Measurements from ENCODE around the gene TPPP.

TPPP gene

DNA sequence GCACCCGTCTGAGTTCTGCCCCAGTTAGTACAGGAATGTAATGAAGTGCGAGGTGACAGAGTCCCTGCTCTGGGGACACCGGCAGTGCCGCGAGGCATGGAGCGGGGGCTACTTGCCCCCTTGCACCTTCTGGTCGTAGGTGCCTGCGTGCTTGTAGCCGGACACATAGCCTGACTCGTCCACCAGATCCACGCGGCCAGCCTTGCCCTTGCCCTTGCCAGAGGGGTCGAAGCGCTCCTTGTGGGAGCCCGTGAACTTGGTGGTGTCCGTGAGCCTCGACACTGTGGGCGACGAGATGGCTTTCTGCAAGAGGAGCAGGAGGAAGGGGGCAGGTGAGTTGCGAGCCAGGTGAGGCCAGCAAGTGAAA, 28.2 kb downstream of the TPPP start:
- TF ChIP-seq, protein P1, sequence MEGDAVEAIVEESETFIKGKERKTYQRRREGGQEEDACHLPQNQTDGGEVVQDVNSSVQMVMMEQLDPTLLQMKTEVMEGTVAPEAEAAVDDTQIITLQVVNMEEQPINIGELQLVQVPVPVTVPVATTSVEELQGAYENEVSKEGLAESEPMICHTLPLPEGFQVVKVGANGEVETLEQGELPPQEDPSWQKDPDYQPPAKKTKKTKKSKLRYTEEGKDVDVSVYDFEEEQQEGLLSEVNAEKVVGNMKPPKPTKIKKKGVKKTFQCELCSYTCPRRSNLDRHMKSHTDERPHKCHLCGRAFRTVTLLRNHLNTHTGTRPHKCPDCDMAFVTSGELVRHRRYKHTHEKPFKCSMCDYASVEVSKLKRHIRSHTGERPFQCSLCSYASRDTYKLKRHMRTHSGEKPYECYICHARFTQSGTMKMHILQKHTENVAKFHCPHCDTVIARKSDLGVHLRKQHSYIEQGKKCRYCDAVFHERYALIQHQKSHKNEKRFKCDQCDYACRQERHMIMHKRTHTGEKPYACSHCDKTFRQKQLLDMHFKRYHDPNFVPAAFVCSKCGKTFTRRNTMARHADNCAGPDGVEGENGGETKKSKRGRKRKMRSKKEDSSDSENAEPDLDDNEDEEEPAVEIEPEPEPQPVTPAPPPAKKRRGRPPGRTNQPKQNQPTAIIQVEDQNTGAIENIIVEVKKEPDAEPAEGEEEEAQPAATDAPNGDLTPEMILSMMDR (IDR thresholded peaks at IDR 0.05; ENCODE audit: borderline replicate concordance, control extremely low read depth, extremely low read depth, insufficient read depth, missing control alignments), result no peak
- DNase-seq (ENCODE audit: low spot score), result no peak
- in situ Hi-C loops (cut with MboI; ENCODE audit: low sequenced_read_pairs, unreplicated experiment), result no loop called here

DNA sequence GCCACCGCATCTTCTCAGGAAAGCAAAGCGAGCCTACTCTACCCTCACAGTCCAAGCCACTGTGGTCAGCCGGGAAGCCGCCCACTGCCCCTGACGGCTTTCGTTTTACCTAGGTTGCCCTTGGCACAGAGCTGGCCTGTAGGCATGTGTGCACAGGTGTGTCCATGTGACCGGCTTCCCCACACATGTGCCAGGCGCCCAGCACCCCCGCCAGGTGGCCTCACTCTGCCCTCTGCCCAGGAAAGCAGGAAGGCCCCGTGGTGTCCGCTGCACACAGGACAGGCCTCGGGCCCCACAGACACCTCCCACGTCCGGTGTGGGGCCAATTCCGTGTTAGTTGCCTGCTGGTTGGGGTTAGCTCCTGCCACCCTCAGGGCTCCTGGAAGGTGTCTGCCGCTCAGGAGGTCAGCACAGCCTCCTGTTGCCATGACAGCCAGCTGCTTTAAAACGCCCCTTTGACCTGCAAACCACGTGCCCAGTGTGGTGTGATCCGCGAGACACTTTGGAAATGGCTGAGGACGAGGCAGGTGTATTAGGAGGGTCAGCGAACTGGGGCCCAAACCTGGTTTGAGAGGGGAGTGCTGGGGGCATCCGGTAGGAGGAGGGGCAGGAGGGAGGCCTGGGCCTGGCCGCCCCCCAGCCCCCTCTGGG, 28.7 kb downstream of the TPPP start:
- no peak for DNase-seq (ENCODE audit: low spot score)
- TF ChIP-seq, protein P1 (IDR thresholded peaks at IDR 0.05; ENCODE audit: borderline replicate concordance, control extremely low read depth, extremely low read depth, insufficient read depth, missing control alignments), result no peak
- in situ Hi-C loops (cut with MboI; ENCODE audit: low sequenced_read_pairs, unreplicated experiment), result no loop called here

DNA sequence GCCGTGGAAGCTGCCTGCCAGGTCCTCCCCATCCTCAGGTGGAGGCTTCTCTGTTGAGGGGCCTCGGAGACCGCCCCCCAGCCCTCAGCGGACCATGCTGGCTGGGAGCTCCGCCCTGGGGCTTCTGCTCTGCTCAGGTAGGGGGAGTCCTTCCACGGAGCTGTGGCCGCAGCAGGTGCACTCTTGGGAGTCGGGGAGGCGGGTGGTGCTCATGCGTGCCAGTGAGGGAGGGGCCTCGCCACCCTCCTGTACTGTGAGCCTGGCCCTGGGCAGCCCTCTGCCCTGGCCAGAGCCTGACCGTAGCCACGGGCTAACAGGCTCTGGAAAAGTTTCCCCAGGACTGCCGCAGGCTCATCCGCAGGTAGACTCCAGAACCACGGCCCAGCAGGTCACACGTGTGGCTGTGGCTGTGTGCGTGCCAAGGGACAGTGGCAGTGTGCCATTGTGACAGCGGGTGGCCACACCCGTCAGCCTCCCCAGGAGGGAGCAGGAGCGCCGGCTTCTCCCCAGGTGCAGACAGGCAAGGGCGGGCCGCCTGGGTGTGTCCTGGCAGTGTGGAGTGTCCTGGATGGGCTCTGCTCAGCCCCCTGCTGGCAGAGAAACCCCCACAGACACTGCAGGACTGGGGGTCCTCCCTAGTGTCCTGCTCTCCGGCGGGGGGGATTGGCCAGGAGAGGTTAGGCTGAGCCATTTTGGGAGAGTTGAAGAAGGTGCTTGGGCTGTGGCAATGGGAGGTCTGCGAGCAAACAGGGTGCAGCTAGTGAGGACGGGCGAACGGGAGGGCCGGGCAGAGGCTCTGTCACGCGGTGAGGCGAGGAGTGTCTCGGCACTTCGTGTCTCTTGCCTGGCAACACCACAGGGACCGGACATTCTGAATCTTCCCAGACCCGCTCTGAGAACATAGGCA, 29.5 kb downstream of the TPPP start:
- in situ Hi-C loops (cut with MboI; ENCODE audit: low sequenced_read_pairs, unreplicated experiment), result no loop called here
- TF ChIP-seq, protein P1 (IDR thresholded peaks at IDR 0.05; ENCODE audit: borderline replicate concordance, control extremely low read depth, extremely low read depth, insufficient read depth, missing control alignments), result no peak
- DNase-seq (ENCODE audit: low spot score), result no peak

DNA sequence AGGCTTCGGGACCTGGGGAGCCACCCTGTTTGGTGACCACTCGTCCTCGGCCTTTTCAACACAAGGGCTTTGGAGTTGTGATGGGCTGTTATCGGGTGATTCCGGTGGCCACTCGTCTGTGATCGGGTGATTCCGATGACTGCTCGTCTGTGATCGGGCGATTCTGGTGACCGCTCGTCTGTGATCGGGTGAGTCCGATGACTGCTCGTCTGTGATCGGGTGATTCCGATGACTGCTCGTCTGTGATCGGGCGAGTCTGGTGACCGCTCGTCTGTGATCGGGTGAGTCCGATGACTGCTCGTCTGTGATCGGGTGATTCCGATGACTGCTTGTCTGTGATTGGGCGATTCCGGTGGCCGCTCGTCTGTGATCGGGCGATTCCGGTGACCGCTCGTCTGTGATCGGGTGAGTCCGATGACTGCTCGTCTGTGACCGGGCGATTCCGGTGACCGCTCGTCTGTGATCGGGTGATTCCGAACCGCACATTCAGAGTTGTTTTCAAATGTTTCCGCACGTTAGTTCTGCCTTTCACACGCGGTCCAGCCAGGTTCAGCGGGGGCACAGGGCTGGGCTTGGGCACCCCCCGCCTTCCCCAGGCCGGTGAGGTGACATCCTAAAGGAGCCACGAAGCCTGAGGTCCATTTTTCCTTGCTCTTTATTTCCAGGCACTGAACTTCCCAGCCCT, 30.3 kb downstream of the TPPP start:
- in situ Hi-C loops (cut with MboI; ENCODE audit: low sequenced_read_pairs, unreplicated experiment), result no loop called here
- TF ChIP-seq, protein P1 (IDR thresholded peaks at IDR 0.05; ENCODE audit: borderline replicate concordance, control extremely low read depth, extremely low read depth, insufficient read depth, missing control alignments), result no peak
- no peak for DNase-seq (ENCODE audit: low spot score)

DNA sequence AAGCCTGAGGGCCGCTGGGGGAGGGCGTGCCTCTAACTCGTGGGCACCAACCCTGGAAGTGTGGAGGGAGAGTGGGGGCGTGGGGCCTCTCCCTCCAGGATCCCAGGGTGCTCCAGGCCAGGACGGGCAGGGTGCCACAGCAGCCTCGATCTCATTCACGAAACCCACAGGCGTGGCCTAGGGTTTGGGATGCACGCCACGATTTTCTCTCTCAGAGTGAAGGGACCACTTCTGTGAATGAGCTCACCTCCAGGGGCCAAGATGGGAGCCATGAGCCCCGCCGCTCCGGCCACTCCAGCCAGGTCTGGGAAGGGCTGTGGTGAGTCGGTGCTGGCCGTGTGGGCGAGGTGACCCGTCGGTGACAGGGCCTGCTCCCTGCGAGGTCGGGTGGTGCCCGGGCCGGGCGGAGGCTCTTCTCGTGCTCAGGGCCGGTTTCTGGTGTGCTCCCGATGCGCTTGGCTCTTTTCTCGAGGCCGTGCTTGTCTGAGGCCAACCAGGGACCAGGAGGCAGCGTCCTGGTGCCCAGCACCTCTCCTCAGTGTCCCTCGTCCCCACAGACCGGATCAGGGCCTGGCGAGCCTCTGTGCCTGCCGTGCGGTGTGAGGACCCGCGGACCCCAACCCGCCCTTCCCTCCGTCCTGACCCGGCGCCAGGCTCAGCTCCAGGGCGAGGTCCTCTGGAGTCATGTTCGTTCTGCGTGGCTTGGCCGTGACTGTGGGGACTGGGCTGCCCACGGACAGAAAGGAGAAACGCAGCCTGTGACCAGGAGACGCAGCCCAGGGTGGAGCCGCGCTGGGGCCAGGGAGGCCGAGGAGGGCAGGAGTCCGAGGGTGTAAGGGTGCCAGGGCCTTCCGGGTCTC, 31.0 kb downstream of the TPPP start:
- DNase-seq (ENCODE audit: low spot score), result no peak
- TF ChIP-seq, protein P1 (IDR thresholded peaks at IDR 0.05; ENCODE audit: borderline replicate concordance, control extremely low read depth, extremely low read depth, insufficient read depth, missing control alignments), result no peak
- in situ Hi-C loops (cut with MboI; ENCODE audit: low sequenced_read_pairs, unreplicated experiment), result no loop called here

Measured in GM13976 (cell line).